Measurements from ENCODE around the gene PPP6R2. TPM values are rescaled to one million over a fixed set of nuclear protein-coding genes. Genes with fewer than 3 reads are reported as not detected.

PPP6R2 gene
- 51.6 and 60.6 TPM in 2 replicates for total RNA-seq (2014; rRNA removed; shearing (Covaris generic))

GRCh38 chr22:50342651-50343540, at the start of gene PPP6R2:
TSS of gene PPP6R2 (plus strand) at chr22:50343327. CDS start at chr22:50393909, 50,582 bp downstream.
- Histone ChIP-seq H3K36me3 (peaks cover 5% of the 10 kb centered on the region; the same call in 1 of the 2 replicates), H3K27me3 (no peaks in the 10 kb centered on the region), H3K4me3 (peak within 1 kb of the TSS; percentile 100), H3K4me1 (no peaks in the 10 kb centered on the region), H3K9me3 (replicated peaks) (no peaks in the 10 kb centered on the region), H3K27ac (peak within 1 kb of the TSS; percentile 41)
- peak; percentile 84 to 88 for DNase-seq

- no peaks in the 10 kb centered on the region for H3K27me3 ChIP-seq
- peaks cover 39% of the 10 kb centered on the region for H3K36me3 ChIP-seq
- H3K9me3 ChIP-seq (replicated peaks), result no peaks in the 10 kb centered on the region
- H3K4me1 ChIP-seq, result peaks cover 23% of the 10 kb centered on the region
- DNase-seq, result peak; percentile 68 to 80
- peak overlapping the region; percentile 50 for H3K27ac ChIP-seq
- H3K4me3 ChIP-seq, result peak overlapping the region; percentile 33
Observed at GRCh38 chr22:50293441-50294318, 49.4 kb upstream of the PPP6R2 start.

GRCh38 chr22:50294319-50294656, 48.8 kb upstream of the PPP6R2 start:
- Histone ChIP-seq H3K36me3 (peaks cover 33% of the 10 kb centered on the region), H3K4me1 (peaks cover 23% of the 10 kb centered on the region), H3K27me3 (no peaks in the 10 kb centered on the region), H3K4me3 (no peak overlapping the region), H3K9me3 (replicated peaks) (no peaks in the 10 kb centered on the region), H3K27ac (peak overlapping the region; percentile 50; the same call in 1 of the 2 replicates)
- DNase-seq, result no peak

- Histone ChIP-seq H3K36me3 (peaks cover 22% of the 10 kb centered on the region), H3K9me3 (replicated peaks) (no peaks in the 10 kb centered on the region), H3K4me1 (peaks cover 23% of the 10 kb centered on the region), H3K4me3 (no peak overlapping the region), H3K27me3 (no peaks in the 10 kb centered on the region), H3K27ac (no peak overlapping the region)
- DNase-seq, result no peak
Observed at GRCh38 chr22:50296658-50297490, 46.3 kb upstream of the PPP6R2 start.

GRCh38 chr22:50297510-50298265, 45.4 kb upstream of the PPP6R2 start:
- H3K4me3 ChIP-seq, result no peak overlapping the region
- H3K4me1 ChIP-seq, result peaks cover 25% of the 10 kb centered on the region

GRCh38 chr22:50298266-50298637, 44.9 kb upstream of the PPP6R2 start:
- Histone ChIP-seq H3K4me1 (peaks cover 25% of the 10 kb centered on the region), H3K4me3 (no peak overlapping the region), H3K27me3 (no peaks in the 10 kb centered on the region), H3K9me3 (replicated peaks) (no peaks in the 10 kb centered on the region), H3K36me3 (peaks cover 23% of the 10 kb centered on the region), H3K27ac (no peak overlapping the region)
- no peak for DNase-seq

More at GRCh38 chr22:50297510-50298265, 45.4 kb upstream of the PPP6R2 start:
- Histone ChIP-seq H3K27me3 (no peaks in the 10 kb centered on the region), H3K9me3 (replicated peaks) (no peaks in the 10 kb centered on the region), H3K36me3 (peaks cover 23% of the 10 kb centered on the region), H3K27ac (no peak overlapping the region)
- DNase-seq, result no peak

GRCh38 chr22:50298937-50299784, 44.0 kb upstream of the PPP6R2 start:
- H3K27me3 ChIP-seq, result no peaks in the 10 kb centered on the region
- no peak for DNase-seq
- no peak overlapping the region for H3K4me3 ChIP-seq
- H3K4me1 ChIP-seq, result peaks cover 27% of the 10 kb centered on the region
- H3K36me3 ChIP-seq, result peaks cover 26% of the 10 kb centered on the region
- H3K9me3 ChIP-seq (replicated peaks), result no peaks in the 10 kb centered on the region
- H3K27ac ChIP-seq, result no peak overlapping the region

GRCh38 chr22:50299785-50300619, 43.1 kb upstream of the PPP6R2 start:
- Histone ChIP-seq H3K9me3 (replicated peaks) (no peaks in the 10 kb centered on the region), H3K4me1 (peaks cover 28% of the 10 kb centered on the region), H3K4me3 (no peak overlapping the region), H3K36me3 (peaks cover 32% of the 10 kb centered on the region), H3K27ac (no peak overlapping the region), H3K27me3 (no peaks in the 10 kb centered on the region)
- no peak for DNase-seq

- Histone ChIP-seq H3K27me3 (no peaks in the 10 kb centered on the region), H3K27ac (no peak overlapping the region), H3K9me3 (replicated peaks) (no peaks in the 10 kb centered on the region), H3K4me1 (peaks cover 34% of the 10 kb centered on the region), H3K36me3 (peaks cover 34% of the 10 kb centered on the region), H3K4me3 (no peak overlapping the region)
- DNase-seq, result no peak
Observed at GRCh38 chr22:50300620-50301257, 42.4 kb upstream of the PPP6R2 start.

GRCh38 chr22:50301581-50301991, 41.5 kb upstream of the PPP6R2 start:
- no peaks in the 10 kb centered on the region for H3K9me3 ChIP-seq (replicated peaks)
- H3K27me3 ChIP-seq, result no peaks in the 10 kb centered on the region
- peaks cover 34% of the 10 kb centered on the region for H3K4me1 ChIP-seq
- H3K4me3 ChIP-seq, result no peak overlapping the region
- no peak for DNase-seq
- no peak overlapping the region for H3K27ac ChIP-seq
- peaks cover 34% of the 10 kb centered on the region for H3K36me3 ChIP-seq

- Histone ChIP-seq H3K27me3 (no peaks in the 10 kb centered on the region), H3K4me3 (no peak overlapping the region), H3K4me1 (peaks cover 34% of the 10 kb centered on the region), H3K9me3 (replicated peaks) (no peaks in the 10 kb centered on the region), H3K36me3 (peaks cover 34% of the 10 kb centered on the region), H3K27ac (no peak overlapping the region)
- DNase-seq, result no peak
Observed at GRCh38 chr22:50302041-50302541, 41.0 kb upstream of the PPP6R2 start.

- Histone ChIP-seq H3K27me3 (no peaks in the 10 kb centered on the region), H3K36me3 (peaks cover 34% of the 10 kb centered on the region), H3K4me3 (no peak overlapping the region), H3K4me1 (peaks cover 34% of the 10 kb centered on the region), H3K9me3 (replicated peaks) (no peaks in the 10 kb centered on the region), H3K27ac (no peak overlapping the region)
- DNase-seq, result peak; percentile 57 to 66
Observed at GRCh38 chr22:50302564-50302963, 40.6 kb upstream of the PPP6R2 start.

Data from SJCRH30 (cell line).